ENCODE measurements around the gene CFAP45.

The CFAP45 gene

DNA sequence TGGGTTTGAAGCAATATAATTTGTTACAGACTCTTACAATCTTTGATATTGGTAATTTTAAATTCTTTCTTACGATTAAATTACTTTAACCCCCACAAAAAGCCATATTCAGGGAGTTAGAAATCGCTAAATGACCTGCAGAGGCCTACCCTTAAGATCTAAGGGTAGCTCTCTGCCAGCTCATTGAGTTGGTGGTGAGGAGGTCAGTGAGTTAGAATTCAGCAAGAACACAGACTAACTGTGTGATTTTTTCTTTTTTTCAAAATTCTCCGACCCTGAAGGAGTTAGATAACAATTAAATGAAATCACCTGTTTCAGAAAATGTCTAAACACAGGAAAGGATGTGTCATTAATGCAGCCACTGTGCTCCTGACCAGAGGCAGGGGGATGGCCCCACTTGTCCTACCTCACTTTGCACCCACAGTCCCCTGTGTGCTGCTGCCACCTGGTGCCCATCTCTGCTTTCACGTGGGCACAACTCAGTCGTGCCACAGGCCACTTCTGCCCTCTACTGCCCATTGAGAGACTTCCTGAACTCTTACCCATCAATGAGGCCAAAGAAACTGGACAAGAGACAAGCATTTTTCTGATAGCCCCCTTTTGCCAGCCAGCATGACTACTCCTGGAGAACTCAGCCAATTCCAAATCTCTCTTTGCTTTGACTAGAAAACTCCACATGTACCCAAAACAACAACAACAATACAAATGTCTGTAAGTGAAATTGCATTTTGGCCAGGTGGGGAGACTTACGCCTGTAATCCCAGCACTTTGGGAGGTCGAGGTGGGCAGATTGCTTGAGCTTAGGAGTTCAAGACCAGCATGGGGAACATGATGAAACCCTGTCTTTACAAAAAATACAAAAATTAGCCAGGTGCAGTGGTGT lies 8.4 kb downstream of the CFAP45 start:
- TF ChIP-seq POLR2AphosphoS5 (IDR thresholded peaks at IDR 0.05; ENCODE audit: low read depth, low read length) (no peak), FOXP2 (optimal IDR thresholded peaks at IDR 0.05; ENCODE audit: borderline replicate concordance, extremely low read depth, extremely low read length, insufficient read depth) (no peak), TAF1 (IDR thresholded peaks at IDR 0.05; ENCODE audit: borderline replicate concordance, insufficient read depth, low read length) (no peak), SIN3A (IDR thresholded peaks at IDR 0.05; ENCODE audit: borderline replicate concordance, insufficient read depth, low read length) (no peak)
- TF ChIP-seq, protein P1, sequence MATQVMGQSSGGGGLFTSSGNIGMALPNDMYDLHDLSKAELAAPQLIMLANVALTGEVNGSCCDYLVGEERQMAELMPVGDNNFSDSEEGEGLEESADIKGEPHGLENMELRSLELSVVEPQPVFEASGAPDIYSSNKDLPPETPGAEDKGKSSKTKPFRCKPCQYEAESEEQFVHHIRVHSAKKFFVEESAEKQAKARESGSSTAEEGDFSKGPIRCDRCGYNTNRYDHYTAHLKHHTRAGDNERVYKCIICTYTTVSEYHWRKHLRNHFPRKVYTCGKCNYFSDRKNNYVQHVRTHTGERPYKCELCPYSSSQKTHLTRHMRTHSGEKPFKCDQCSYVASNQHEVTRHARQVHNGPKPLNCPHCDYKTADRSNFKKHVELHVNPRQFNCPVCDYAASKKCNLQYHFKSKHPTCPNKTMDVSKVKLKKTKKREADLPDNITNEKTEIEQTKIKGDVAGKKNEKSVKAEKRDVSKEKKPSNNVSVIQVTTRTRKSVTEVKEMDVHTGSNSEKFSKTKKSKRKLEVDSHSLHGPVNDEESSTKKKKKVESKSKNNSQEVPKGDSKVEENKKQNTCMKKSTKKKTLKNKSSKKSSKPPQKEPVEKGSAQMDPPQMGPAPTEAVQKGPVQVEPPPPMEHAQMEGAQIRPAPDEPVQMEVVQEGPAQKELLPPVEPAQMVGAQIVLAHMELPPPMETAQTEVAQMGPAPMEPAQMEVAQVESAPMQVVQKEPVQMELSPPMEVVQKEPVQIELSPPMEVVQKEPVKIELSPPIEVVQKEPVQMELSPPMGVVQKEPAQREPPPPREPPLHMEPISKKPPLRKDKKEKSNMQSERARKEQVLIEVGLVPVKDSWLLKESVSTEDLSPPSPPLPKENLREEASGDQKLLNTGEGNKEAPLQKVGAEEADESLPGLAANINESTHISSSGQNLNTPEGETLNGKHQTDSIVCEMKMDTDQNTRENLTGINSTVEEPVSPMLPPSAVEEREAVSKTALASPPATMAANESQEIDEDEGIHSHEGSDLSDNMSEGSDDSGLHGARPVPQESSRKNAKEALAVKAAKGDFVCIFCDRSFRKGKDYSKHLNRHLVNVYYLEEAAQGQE (IDR thresholded peaks at IDR 0.05; ENCODE audit: insufficient read depth in 1 of 2, low read depth in 2 of 2, low read length in 2 of 2) = no peak

GRCh38 chr1:159890390-159890789 lies 9.6 kb downstream of the CFAP45 start:
- TF ChIP-seq FOXP2 (optimal IDR thresholded peaks at IDR 0.05; ENCODE audit: borderline replicate concordance, extremely low read depth, extremely low read length, insufficient read depth) (no peak), SIN3A (IDR thresholded peaks at IDR 0.05; ENCODE audit: borderline replicate concordance, insufficient read depth, low read length) (no peak), TAF1 (IDR thresholded peaks at IDR 0.05; ENCODE audit: borderline replicate concordance, insufficient read depth, low read length) (no peak), POLR2AphosphoS5 (IDR thresholded peaks at IDR 0.05; ENCODE audit: low read depth, low read length) (no peak)
- TF ChIP-seq, protein P1 (IDR thresholded peaks at IDR 0.05; ENCODE audit: insufficient read depth in 1 of 2, low read depth in 2 of 2, low read length in 2 of 2) = no peak

DNA sequence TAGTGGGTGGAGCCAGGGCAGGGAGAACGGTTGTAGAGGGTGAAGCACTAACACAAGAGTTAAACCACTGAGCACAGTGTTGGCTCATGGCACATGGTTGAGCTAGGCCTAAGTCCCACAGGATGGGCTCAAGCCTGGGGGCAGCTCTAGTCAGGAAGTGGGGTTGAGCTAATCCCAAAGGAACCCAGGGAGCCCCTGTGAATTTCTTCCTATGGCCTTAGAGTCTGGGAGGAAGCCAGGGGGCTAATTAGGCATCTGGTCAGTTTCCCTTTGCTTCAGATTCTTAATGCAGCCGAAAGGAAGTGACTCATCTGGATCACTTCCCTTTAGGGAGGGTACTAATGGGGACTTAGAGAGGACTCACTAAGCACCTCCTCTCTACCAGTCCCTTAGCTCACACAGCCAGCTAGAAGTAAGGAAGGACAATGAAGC lies 10.1 kb downstream of the CFAP45 start:
- TF ChIP-seq SIN3A (IDR thresholded peaks at IDR 0.05; ENCODE audit: borderline replicate concordance, insufficient read depth, low read length) (no peak), POLR2AphosphoS5 (IDR thresholded peaks at IDR 0.05; ENCODE audit: low read depth, low read length) (no peak), FOXP2 (optimal IDR thresholded peaks at IDR 0.05; ENCODE audit: borderline replicate concordance, extremely low read depth, extremely low read length, insufficient read depth) (no peak), TAF1 (IDR thresholded peaks at IDR 0.05; ENCODE audit: borderline replicate concordance, insufficient read depth, low read length) (no peak)
- TF ChIP-seq, protein P1 (IDR thresholded peaks at IDR 0.05; ENCODE audit: insufficient read depth in 1 of 2, low read depth in 2 of 2, low read length in 2 of 2) = no peak

- TF ChIP-seq FOXP2 (optimal IDR thresholded peaks at IDR 0.05; ENCODE audit: borderline replicate concordance, extremely low read depth, extremely low read length, insufficient read depth) (no peak), TAF1 (IDR thresholded peaks at IDR 0.05; ENCODE audit: borderline replicate concordance, insufficient read depth, low read length) (no peak), SIN3A (IDR thresholded peaks at IDR 0.05; ENCODE audit: borderline replicate concordance, insufficient read depth, low read length) (no peak), POLR2AphosphoS5 (IDR thresholded peaks at IDR 0.05; ENCODE audit: low read depth, low read length) (no peak)
- TF ChIP-seq, protein P1 (IDR thresholded peaks at IDR 0.05; ENCODE audit: insufficient read depth in 1 of 2, low read depth in 2 of 2, low read length in 2 of 2) = no peak
Observed at GRCh38 chr1:159889202-159889601, 10.8 kb downstream of the CFAP45 start.
